Testis (tissue), 2 donors: ENCODE data around the gene KRTAP5-6.

Experiments
- CTCF ChIP-seq, 3 experiments: fragments of 450-650 bp in 2 of 3; fragments of 200-600 bp in 1 of 3; sonication (generic) in 1 of 3; IDR thresholded peaks; one replicate each; pipeline ENCODE4 v1.5.1; 2016 to 2019; ENCODE audit warnings: antibody characterized with exemption in 3 of 3, mild to moderate bottlenecking in 2 of 3, moderate library complexity in 1 of 3
- POLR2A ChIP-seq: fragments of 450-650 bp; IDR thresholded peaks from one replicate; pipeline ENCODE4 v1.6.1; 2017; ENCODE audit warnings: antibody characterized with exemption, mild to moderate bottlenecking, moderate library complexity

- TF ChIP-seq CTCF (IDR thresholded peaks at IDR 0.05) (no peak), POLR2A (no peak)
Measured at GRCh38 chr11:1728301-1728700, 31.3 kb downstream of the KRTAP5-6 start.
